Fibroblast of the aortic adventitia (primary cell): ENCODE data around the gene PLA2G4E. TPM values are rescaled to one million over a fixed set of nuclear protein-coding genes. Genes with fewer than 3 reads are reported as not detected.

ENCODE experiments used
- DNase-seq: peaks from one replicate; pipeline ENCODE4 v3.0.0-alpha.2; 2010; ENCODE audit warnings: low read depth
- H3K4me3 ChIP-seq: 2 replicates; pipeline ENCODE4 v1.5.1; 2011; ENCODE audit warnings: low read depth, mild to moderate bottlenecking, control low read depth, low read length, moderate library complexity
- CTCF ChIP-seq: IDR thresholded peaks from 2 replicates; pipeline ENCODE4 v1.5.1; 2011; ENCODE audit warnings: mild to moderate bottlenecking, low read length, control low read depth, inconsistent platforms; ENCODE audit not compliant: insufficient read depth
- total RNA-seq: library from RNA; depleted of rRNA; stranded (reverse); fragments of >200 nt; gene quantifications from 2 replicates; pipeline ENCODE4 v1.2.3, GENCODE V29; 2012; ENCODE audit warnings: low replicate concordance

PLA2G4E gene
- total RNA-seq, 1 donor = not detected

DNA sequence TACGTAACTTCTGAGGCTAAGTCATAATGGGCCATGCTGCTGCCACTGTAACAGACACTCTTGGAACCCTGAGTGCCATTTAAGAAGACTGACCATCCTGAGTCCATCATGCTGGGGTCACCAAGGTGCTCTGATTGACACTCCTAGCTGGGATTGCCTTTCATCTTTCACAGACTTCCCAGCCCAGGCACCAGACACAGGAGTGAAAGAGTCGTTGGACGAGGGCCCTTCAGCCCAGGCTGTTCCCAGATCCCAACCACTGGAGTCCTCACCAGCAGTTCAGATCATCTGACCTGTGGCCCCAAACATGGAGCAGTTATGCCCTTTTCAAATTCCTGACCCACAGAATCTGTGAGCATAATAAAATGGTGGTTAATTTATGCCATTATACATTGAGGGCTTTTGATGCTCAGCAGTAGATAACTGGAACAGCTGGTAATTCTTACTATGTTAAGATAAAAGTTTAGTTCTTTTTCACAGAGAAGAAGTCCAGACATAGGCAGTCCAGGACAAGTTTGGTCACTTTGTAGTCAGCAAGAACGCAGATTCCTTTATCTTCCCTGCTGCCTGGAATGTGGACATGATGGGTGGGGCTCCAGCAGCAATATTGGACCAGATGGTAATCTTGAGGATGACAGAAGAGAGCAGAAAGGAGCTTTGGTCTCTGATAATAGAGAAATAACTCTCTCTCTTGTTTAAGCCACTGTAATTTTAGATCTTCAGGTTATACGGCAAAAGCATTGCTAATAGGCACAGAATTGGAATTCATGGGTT is 41.2 kb downstream of the PLA2G4E start:
- DNase-seq = peak; percentile 51
- TF ChIP-seq CTCF = no peak
- H3K4me3 ChIP-seq = no peak overlapping the region

GRCh38 chr15:41978534-41978933 is 42.3 kb downstream of the PLA2G4E start:
- DNase-seq = no peak
- TF ChIP-seq CTCF = no peak
- H3K4me3 ChIP-seq = no peak overlapping the region

DNA sequence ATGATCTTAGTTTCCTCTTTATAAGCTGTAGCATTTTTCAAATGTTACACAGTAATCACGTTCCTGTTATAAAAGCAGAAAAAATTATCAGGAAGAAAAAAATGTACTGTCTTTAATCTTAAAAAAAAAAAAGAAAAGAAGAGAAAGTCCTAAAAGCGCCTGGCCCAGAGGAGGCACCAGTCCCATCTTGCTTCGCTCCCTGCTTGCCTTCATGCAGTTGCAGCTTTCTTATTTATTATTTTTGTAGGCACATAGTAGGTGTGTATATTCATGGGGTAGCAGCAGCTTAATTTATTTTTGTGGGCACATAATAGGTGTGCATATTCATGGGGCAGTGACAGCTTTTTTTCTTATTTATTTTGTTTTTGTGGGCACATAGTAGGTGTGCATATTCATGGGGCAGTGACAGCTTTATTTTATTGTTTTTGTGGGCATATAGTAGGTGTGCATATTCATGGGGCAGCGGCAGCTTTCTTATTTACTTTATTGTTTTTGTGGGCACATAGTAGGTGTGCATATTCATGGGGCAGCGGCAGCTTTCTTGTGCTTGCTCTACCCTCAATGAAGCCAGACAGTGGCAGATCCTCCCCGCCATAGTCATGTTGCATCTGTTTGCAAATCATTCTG is 43.0 kb downstream of the PLA2G4E start:
- no peak overlapping the region for H3K4me3 ChIP-seq
- DNase-seq = no peak
- no peak for TF ChIP-seq CTCF

DNA sequence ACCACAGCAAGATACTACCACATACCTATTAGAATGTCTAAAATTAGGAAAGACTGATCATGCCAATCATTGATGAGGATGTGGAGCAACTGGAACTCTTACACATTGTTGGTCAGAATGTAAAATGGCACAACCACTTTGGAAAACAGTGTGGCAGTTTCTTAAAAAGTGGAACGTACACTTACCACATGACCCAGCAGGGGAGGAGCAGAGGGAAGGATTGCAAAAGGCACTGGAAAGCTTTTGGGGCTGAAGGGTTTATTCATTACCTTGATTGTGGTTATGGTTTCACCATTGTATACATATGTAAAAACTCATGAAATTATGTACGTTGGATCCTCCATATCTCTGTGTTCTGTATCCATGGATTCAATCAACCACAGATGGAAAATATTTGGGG is 45.2 kb downstream of the PLA2G4E start:
- TF ChIP-seq CTCF = no peak
- H3K4me3 ChIP-seq = no peak overlapping the region
- no peak for DNase-seq

GRCh38 chr15:41974041-41974440 is 46.8 kb downstream of the PLA2G4E start:
- DNase-seq = no peak
- H3K4me3 ChIP-seq = no peak overlapping the region
- TF ChIP-seq CTCF = no peak

- DNase-seq = peak; percentile 98
- peak; percentile 33 for TF ChIP-seq CTCF
- peak within 1 kb of the TSS; percentile 98 for H3K4me3 ChIP-seq
Observed at GRCh38 chr15:41972253-41973242, 48.3 kb downstream of the PLA2G4E start, which contains the start of gene EHD4. TSS of gene EHD4 (minus strand) at chr15:41972557. CDS start at chr15:41972494, 63 bp downstream.
